Measurements from ENCODE around the gene TBC1D10A.

TBC1D10A gene

GRCh38 chr22:30361916-30362650, 35.3 kb upstream of the TBC1D10A start:
- no peak overlapping the region for H3K4me3 ChIP-seq (ENCODE audit: low read depth, low read length)

GRCh38 chr22:30358541-30358940, 31.8 kb upstream of the TBC1D10A start:
- no peak for TF ChIP-seq CTCF (IDR thresholded peaks at IDR 0.05; ENCODE audit: low read depth, low read length)
- no peak for TF ChIP-seq MAX (IDR thresholded peaks at IDR 0.05; ENCODE audit: low read depth, low read length)
- TF ChIP-seq MYC (IDR thresholded peaks at IDR 0.05; ENCODE audit: low read depth, low read length) = no peak
- no peak for TF ChIP-seq POLR2A (IDR thresholded peaks at IDR 0.05; ENCODE audit: extremely low read depth, insufficient read length)
- DNase-seq (ENCODE audit: low read depth) = no peak
- H3K4me3 ChIP-seq (ENCODE audit: low read depth, low read length) = no peak overlapping the region

More at GRCh38 chr22:30361916-30362650, 35.3 kb upstream of the TBC1D10A start:
- DNase-seq (ENCODE audit: low read depth) = no peak
- TF ChIP-seq CTCF (IDR thresholded peaks at IDR 0.05; ENCODE audit: low read depth, low read length) (no peak), MYC (IDR thresholded peaks at IDR 0.05; ENCODE audit: low read depth, low read length) (no peak), POLR2A (IDR thresholded peaks at IDR 0.05; ENCODE audit: extremely low read depth, insufficient read length) (no peak), MAX (IDR thresholded peaks at IDR 0.05; ENCODE audit: low read depth, low read length) (no peak)

- TF ChIP-seq CTCF (IDR thresholded peaks at IDR 0.05; ENCODE audit: low read depth, low read length) (no peak), POLR2A (IDR thresholded peaks at IDR 0.05; ENCODE audit: extremely low read depth, insufficient read length) (no peak), MYC (IDR thresholded peaks at IDR 0.05; ENCODE audit: low read depth, low read length) (no peak), MAX (IDR thresholded peaks at IDR 0.05; ENCODE audit: low read depth, low read length) (no peak)
- no peak for DNase-seq (ENCODE audit: low read depth)
- no peak overlapping the region for H3K4me3 ChIP-seq (ENCODE audit: low read depth, low read length)
Measured at GRCh38 chr22:30357650-30358215, 31.0 kb upstream of the TBC1D10A start.

- peak overlapping the region; percentile 98 for H3K4me3 ChIP-seq (ENCODE audit: low read depth, low read length)
- no peak for DNase-seq (ENCODE audit: low read depth)
- no peak for TF ChIP-seq MAX (IDR thresholded peaks at IDR 0.05; ENCODE audit: low read depth, low read length)
- no peak for TF ChIP-seq POLR2A (IDR thresholded peaks at IDR 0.05; ENCODE audit: extremely low read depth, insufficient read length)
- TF ChIP-seq CTCF (IDR thresholded peaks at IDR 0.05; ENCODE audit: low read depth, low read length) = no peak
- TF ChIP-seq MYC (IDR thresholded peaks at IDR 0.05; ENCODE audit: low read depth, low read length) = no peak
Measured at GRCh38 chr22:30357236-30357570, 30.5 kb upstream of the TBC1D10A start.

- TF ChIP-seq MYC (IDR thresholded peaks at IDR 0.05; ENCODE audit: low read depth, low read length) = peak; percentile 43
- TF ChIP-seq POLR2A (IDR thresholded peaks at IDR 0.05; ENCODE audit: extremely low read depth, insufficient read length) = peak; percentile 59
- no peak for TF ChIP-seq CTCF (IDR thresholded peaks at IDR 0.05; ENCODE audit: low read depth, low read length)
- TF ChIP-seq MAX (IDR thresholded peaks at IDR 0.05; ENCODE audit: low read depth, low read length) = peak; percentile 19
- peak within 1 kb of the TSS; percentile 98 for H3K4me3 ChIP-seq (ENCODE audit: low read depth, low read length)
- DNase-seq (ENCODE audit: low read depth) = peak; percentile 93
Measured at GRCh38 chr22:30356449-30357235, 29.9 kb upstream of the TBC1D10A start, which contains the start of the genes CCDC157 and SF3A1. Gene CCDC157 (plus strand): TSS chr22:30357007. CDS start chr22:30366001, 8,994 bp downstream. Gene SF3A1 (minus strand): TSS chr22:30356894. CDS start chr22:30356792, 102 bp downstream.
